Endothelial cell of umbilical vein (primary cell): ENCODE data around the gene NAT16.

Experiments used
- CTCF ChIP-seq, 2 donors: IDR thresholded peaks; 1 replicate in 1 of 2; 2 replicates in 1 of 2; pipeline ENCODE4 v1.5.1; 2011; ENCODE audit warnings: low read length in 2 of 2, mild to moderate bottlenecking in 2 of 2, moderate library complexity in 2 of 2, control low read depth in 1 of 2, inconsistent platforms in 1 of 2, low read depth in 1 of 2; ENCODE audit not compliant: insufficient read depth in 1 of 2; ENCODE audit errors: extremely low read depth in 1 of 2
- EZH2 ChIP-seq: IDR thresholded peaks from 2 replicates; pipeline ENCODE4 v1.6.1; 2012; ENCODE audit warnings: borderline replicate concordance, low read depth, mild to moderate bottlenecking, moderate library complexity, low read length, inconsistent platforms; ENCODE audit not compliant: severe bottlenecking
- JUN ChIP-seq: IDR thresholded peaks from 2 replicates; pipeline ENCODE4 v1.6.1; 2011; ENCODE audit warnings: borderline replicate concordance, low read depth; ENCODE audit not compliant: insufficient read length, insufficient read depth
- MAX ChIP-seq: IDR thresholded peaks from 2 replicates; pipeline ENCODE4 v1.6.1; 2011; ENCODE audit not compliant: insufficient read depth, insufficient read length
- MYC ChIP-seq: IDR thresholded peaks from one replicate; pipeline ENCODE4 v1.6.1; 2011; ENCODE audit warnings: mild to moderate bottlenecking, low read depth, low read length
- POLR2A ChIP-seq: IDR thresholded peaks from 2 replicates; pipeline ENCODE4 v1.6.1; 2012; ENCODE audit warnings: low read depth, mild to moderate bottlenecking, control low read depth, low read length
- POLR2AphosphoS5 ChIP-seq: IDR thresholded peaks from 2 replicates; pipeline ENCODE4 v1.6.1; 2012; ENCODE audit warnings: low read depth, mild to moderate bottlenecking, control low read depth, low read length, moderate library complexity; ENCODE audit not compliant: insufficient read depth

GRCh38 chr7:101223528-101223927 lies 43.4 kb upstream of the NAT16 start:
- TF ChIP-seq CTCF (IDR thresholded peaks at IDR 0.05; ENCODE audit: extremely low read depth in 1 of 2, insufficient read depth in 1 of 2, low read depth in 1 of 2, low read length in 2 of 2), result no peak
- no peak for TF ChIP-seq MYC
- TF ChIP-seq JUN, result no peak
- TF ChIP-seq POLR2AphosphoS5, result no peak
- TF ChIP-seq MAX, result no peak
- no peak for TF ChIP-seq POLR2A
- no peak for TF ChIP-seq EZH2
